ENCODE measurements around the gene ZCCHC24. TPM values are rescaled to one million over a fixed set of nuclear protein-coding genes. Genes with fewer than 3 reads are reported as not detected.
A peak's percentile ranks its signal among the peaks of the same experiment; 100 is the strongest.

ZCCHC24 gene
- total RNA-seq, 4 donors from 2014 or later = 32.8 to 122 (median 37.7) TPM

DNA sequence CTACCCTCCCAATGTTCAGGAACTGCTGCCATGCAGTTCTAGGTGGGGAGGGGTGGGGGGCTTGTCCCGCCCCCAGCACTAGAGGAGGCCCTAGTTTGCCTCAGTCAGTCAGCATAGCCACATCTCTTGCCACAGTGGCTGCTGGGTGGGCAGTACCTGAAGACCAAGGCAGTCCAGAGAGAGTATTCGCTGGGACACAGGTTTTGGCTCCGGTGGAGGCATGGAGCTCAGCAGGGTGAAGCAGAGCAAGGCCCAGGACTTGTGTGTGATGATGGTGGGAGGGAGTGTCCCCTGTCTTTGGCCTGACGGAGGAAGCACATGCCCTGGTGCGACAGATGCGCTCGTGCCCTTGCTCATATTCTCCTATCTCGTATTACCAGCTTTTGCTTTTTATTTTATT is 24.7 kb upstream of the ZCCHC24 start:
- intact Hi-C loops (cut with DNase I; ENCODE audit: low total_unique reads) = no loop called here
- TF ChIP-seq POLR2A (IDR thresholded peaks at IDR 0.05) = no peak
- TF ChIP-seq, protein P1, sequence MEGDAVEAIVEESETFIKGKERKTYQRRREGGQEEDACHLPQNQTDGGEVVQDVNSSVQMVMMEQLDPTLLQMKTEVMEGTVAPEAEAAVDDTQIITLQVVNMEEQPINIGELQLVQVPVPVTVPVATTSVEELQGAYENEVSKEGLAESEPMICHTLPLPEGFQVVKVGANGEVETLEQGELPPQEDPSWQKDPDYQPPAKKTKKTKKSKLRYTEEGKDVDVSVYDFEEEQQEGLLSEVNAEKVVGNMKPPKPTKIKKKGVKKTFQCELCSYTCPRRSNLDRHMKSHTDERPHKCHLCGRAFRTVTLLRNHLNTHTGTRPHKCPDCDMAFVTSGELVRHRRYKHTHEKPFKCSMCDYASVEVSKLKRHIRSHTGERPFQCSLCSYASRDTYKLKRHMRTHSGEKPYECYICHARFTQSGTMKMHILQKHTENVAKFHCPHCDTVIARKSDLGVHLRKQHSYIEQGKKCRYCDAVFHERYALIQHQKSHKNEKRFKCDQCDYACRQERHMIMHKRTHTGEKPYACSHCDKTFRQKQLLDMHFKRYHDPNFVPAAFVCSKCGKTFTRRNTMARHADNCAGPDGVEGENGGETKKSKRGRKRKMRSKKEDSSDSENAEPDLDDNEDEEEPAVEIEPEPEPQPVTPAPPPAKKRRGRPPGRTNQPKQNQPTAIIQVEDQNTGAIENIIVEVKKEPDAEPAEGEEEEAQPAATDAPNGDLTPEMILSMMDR (IDR thresholded peaks at IDR 0.05) = no peak
- Histone ChIP-seq H3K4me1 (no peaks in the 10 kb centered on the region), H3K4me3 (no peak overlapping the region), H3K36me3 (no peaks in the 10 kb centered on the region), H3K9me3 (no peaks in the 10 kb centered on the region), H3K27ac (no peak overlapping the region), H3K27me3 (no peaks in the 10 kb centered on the region)
- no peak for DNase-seq

DNA sequence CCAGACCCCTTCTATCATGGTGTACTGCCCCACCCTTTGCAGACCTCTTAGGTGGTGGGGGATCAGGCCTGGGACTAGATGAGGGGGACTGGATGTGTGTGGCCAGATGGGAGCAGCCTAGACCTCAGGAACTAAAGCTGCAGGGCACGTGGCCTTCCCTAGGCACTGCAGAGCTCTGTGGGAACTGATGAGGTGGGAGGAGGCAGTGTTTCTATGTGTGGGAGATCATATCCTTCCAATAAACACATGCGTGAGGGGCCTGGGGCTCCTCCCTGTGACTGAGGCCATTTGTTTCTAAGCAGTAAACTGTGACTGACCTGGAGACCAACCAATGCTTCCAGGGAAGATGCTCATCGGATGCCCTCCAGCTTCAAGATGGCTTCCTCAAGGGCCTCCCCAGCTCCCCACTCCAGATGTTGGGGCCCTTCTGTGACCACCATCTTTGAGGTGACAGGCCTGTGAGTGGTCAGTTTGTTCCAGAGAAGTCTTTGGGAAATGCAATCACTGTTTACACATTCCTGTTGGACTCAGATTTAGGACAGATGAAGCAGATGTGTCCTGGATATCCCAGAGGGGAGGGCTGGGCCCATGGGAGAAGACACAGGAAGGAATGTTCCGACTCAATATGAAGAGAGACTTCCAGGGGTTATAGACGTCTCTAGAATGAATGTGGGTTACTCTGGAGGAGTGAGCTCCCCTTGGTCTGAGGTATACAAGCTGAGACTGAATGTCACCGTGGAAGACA is 23.6 kb upstream of the ZCCHC24 start:
- Histone ChIP-seq H3K4me3 (no peak overlapping the region), H3K27me3 (no peaks in the 10 kb centered on the region), H3K9me3 (no peaks in the 10 kb centered on the region), H3K27ac (no peak overlapping the region), H3K4me1 (no peaks in the 10 kb centered on the region), H3K36me3 (no peaks in the 10 kb centered on the region)
- intact Hi-C loops (cut with DNase I; ENCODE audit: low total_unique reads) = loop anchor here (5.0 kb wide), 1 partner anchor 97 kb away; no protein-coding TSS in a partner anchor
- no peak for TF ChIP-seq POLR2A (IDR thresholded peaks at IDR 0.05)
- TF ChIP-seq, protein P1 (IDR thresholded peaks at IDR 0.05) = no peak
- no peak for DNase-seq

DNA sequence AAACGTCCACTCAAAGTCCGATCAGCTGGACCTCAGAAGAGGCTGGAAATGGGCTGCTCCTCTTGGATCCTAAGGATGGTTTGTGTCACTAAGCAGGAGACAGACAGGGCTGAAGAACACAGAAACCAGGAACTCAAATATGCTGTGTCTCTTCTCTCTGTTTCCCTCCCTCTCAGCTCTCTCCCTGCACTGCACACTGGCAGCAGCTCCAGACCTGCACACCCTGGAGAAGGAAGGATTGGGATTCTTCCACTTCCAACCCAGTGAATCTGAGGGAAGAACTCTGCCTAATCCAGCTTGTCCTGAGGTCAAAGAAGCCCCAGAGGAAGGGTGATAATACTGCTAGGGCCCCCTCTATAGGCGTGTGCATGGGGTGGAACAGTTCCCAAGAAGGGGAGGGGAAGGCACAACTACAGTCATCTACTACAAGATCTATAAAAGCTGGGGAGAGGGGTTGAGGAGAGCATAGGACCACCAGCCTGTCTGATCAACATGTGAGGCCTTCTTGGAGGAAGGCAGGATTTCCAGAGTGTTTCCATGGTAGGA is 22.7 kb upstream of the ZCCHC24 start:
- H3K4me1 ChIP-seq = no peaks in the 10 kb centered on the region
- peak overlapping the region; percentile 12 to 22 for H3K27ac ChIP-seq
- no peak for DNase-seq
- no peak overlapping the region for H3K4me3 ChIP-seq
- no peak for TF ChIP-seq POLR2A (IDR thresholded peaks at IDR 0.05)
- H3K27me3 ChIP-seq = no peaks in the 10 kb centered on the region
- no peaks in the 10 kb centered on the region for H3K9me3 ChIP-seq
- intact Hi-C loops (cut with DNase I; ENCODE audit: low total_unique reads) = loop anchor here (5.0 kb wide), 1 partner anchor 96 kb away; no protein-coding TSS in a partner anchor
- H3K36me3 ChIP-seq = no peaks in the 10 kb centered on the region

DNA sequence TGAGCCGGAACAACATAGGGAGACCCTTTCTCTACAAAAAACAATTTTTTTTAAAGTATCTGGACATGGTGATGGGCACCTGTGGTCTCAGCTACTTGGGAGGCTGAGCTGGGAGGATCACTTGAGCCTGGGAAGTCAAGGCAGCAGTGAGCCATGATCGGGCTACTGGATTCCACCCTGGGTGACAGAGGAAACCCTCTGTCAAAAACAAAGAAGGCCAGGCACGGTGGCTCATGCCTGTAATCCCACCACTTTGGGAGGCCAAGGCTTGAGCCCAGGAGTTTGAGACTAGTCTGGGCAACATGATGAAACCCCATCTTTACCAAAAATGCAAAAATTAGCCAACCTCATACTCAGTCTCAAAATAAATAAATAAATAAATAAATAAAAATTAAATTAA is 19.9 kb upstream of the ZCCHC24 start:
- intact Hi-C loops (cut with DNase I; ENCODE audit: low total_unique reads) = loop anchor here (5.0 kb wide), 1 partner anchor 93 kb away; no protein-coding TSS in a partner anchor
- Histone ChIP-seq H3K4me3 (no peak overlapping the region), H3K9me3 (no peaks in the 10 kb centered on the region), H3K4me1 (no peaks in the 10 kb centered on the region), H3K36me3 (no peaks in the 10 kb centered on the region), H3K27me3 (no peaks in the 10 kb centered on the region), H3K27ac (no peak overlapping the region)
- DNase-seq = no peak
- TF ChIP-seq, protein P1 (IDR thresholded peaks at IDR 0.05) = no peak
- no peak for TF ChIP-seq POLR2A (IDR thresholded peaks at IDR 0.05)

DNA sequence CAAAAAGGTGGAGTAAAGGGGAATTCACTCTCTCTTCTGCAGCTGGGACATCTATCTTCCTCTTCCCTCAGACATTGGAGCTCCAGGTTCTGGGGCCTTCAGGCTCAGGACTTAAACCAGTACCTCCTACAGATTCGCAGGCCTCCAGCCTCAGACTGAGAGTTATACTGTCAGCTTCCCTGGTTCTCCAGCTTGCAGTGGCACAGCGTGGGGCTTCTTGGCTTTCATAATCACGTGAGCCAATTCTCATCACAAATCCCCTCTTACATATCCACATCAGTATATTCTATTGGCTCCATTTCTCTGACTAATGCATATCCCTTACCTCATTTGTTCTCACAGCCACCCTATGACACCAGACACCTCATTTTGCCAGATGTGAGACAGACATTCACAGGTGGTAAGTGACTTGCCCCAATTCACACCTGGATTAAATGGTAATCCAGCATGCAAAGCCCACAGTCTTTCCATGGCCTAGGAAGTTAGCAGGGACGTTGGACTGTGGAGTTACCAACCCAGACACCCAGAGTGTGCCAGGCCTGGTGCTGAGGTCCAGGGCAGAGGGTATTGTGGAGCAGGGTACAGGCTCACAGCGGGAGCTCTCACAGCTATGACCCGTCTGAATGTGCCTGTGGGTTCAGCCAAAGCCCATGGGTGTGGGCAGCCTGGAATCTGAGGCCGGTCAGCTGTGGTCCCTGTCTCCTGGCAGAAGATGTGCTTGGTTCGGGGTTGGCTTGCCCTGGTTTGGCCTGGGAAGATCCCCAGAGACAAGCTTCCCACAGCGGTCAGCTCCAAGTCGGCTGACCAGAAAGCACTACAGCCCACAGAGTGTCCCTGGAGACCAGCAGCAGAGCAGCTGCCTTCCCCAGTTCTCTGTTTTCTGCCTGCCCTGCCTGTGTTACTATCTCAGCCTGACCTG is 18.4 kb upstream of the ZCCHC24 start:
- TF ChIP-seq, protein P1 (IDR thresholded peaks at IDR 0.05) = no peak
- no peak for TF ChIP-seq POLR2A (IDR thresholded peaks at IDR 0.05)
- no peaks in the 10 kb centered on the region for H3K36me3 ChIP-seq
- intact Hi-C loops (cut with DNase I; ENCODE audit: low total_unique reads) = no loop called here
- DNase-seq = no peak
- no peak overlapping the region for H3K27ac ChIP-seq
- no peaks in the 10 kb centered on the region for H3K9me3 ChIP-seq
- H3K27me3 ChIP-seq = no peaks in the 10 kb centered on the region
- no peak overlapping the region for H3K4me3 ChIP-seq
- H3K4me1 ChIP-seq = no peaks in the 10 kb centered on the region
